IMR-90 (cell line): ENCODE measurements around the gene ALDOC.

ENCODE experiments used
- CTCF ChIP-seq: conservative IDR thresholded peaks from 2 replicates; pipeline ENCODE4 v1.5.1; 2012; ENCODE audit warnings: mild to moderate bottlenecking, low read depth, low read length, improper control_type of control experiment
- SMC3 ChIP-seq: fragments of 150-350 bp; IDR thresholded peaks from 2 replicates; pipeline ENCODE4 v1.6.1; 2016; ENCODE audit warnings: low read depth, mild to moderate bottlenecking, antibody characterized with exemption, low read length, moderate library complexity

GRCh38 chr17:28544402-28545140 is 32.1 kb downstream of the ALDOC start:
- TF ChIP-seq CTCF = no peak
- no peak for TF ChIP-seq SMC3
